GM23338 (cell line): ENCODE data around the gene NCOA6. TPM values are rescaled to one million over a fixed set of nuclear protein-coding genes. Genes with fewer than 3 reads are reported as not detected.

ENCODE experiments used
- ATAC-seq: fragments of 200-7000 bp; cut with Tn5 transposase; 3 replicates; pipeline ENCODE4 v1.9.1; 2020
- DNase-seq: peaks from one replicate; pipeline ENCODE4 v3.0.0-alpha.2; 2015; ENCODE audit warnings: low spot score
- H2AFZ ChIP-seq: fragments of 200-600 bp; sonication (generic); 2 replicates; pipeline ENCODE4 v1.8.0; 2016; ENCODE audit warnings: antibody characterized with exemption, mild to moderate bottlenecking, moderate library complexity
- H3F3A ChIP-seq: fragments of 200-600 bp; sonication (generic); replicated peaks from 2 replicates; pipeline ENCODE4 v1.8.0; 2017; ENCODE audit warnings: antibody characterized with exemption, mixed run types, low read depth
- H3K27ac ChIP-seq: fragments of 200-600 bp; sonication (generic); 2 replicates; pipeline ENCODE4 v1.6.1; 2016; ENCODE audit warnings: low read depth
- H3K27me3 ChIP-seq: fragments of 200-600 bp; sonication (generic); 2 replicates; pipeline ENCODE4 v1.8.0; 2016; ENCODE audit warnings: mild to moderate bottlenecking, mixed run types, moderate library complexity; ENCODE audit not compliant: insufficient read depth
- H3K36me3 ChIP-seq: fragments of 200-600 bp; sonication (generic); 2 replicates; pipeline ENCODE4 v1.8.0; 2016; ENCODE audit warnings: mild to moderate bottlenecking; ENCODE audit not compliant: insufficient read depth
- H3K4me1 ChIP-seq: fragments of 200-600 bp; sonication (generic); 2 replicates; pipeline ENCODE4 v1.8.0; 2016; ENCODE audit warnings: mild to moderate bottlenecking, moderate library complexity; ENCODE audit not compliant: insufficient read depth
- H3K4me2 ChIP-seq: fragments of 200-600 bp; sonication (generic); 2 replicates; pipeline ENCODE4 v1.7.1; 2017; ENCODE audit warnings: mixed run types
- H3K4me3 ChIP-seq: fragments of 200-600 bp; sonication (generic); 2 replicates; pipeline ENCODE4 v1.6.1; 2016; ENCODE audit warnings: mixed run types
- H3K79me2 ChIP-seq: fragments of 200-600 bp; sonication (generic); replicated peaks from 2 replicates; pipeline ENCODE4 v1.8.0; 2017; ENCODE audit warnings: mild to moderate bottlenecking; ENCODE audit not compliant: insufficient read depth
- H3K9me2 ChIP-seq: fragments of 200-600 bp; sonication (generic); 2 replicates; pipeline ENCODE4 v1.8.0; 2017; ENCODE audit not compliant: insufficient read depth
- H4K20me1 ChIP-seq: fragments of 200-600 bp; sonication (generic); replicated peaks from 2 replicates; pipeline ENCODE4 v1.8.0; 2017; ENCODE audit warnings: mild to moderate bottlenecking; ENCODE audit not compliant: insufficient read depth
- H3K27ac Mint-ChIP-seq: 2 replicates; pipeline ENCODE4 v1.8.0; 2020; ENCODE audit warnings: inconsistent platforms, mild to moderate bottlenecking, moderate library complexity, mixed read lengths
- H3K27me3 Mint-ChIP-seq: 3 replicates; pipeline ENCODE4 v1.8.0; 2022; ENCODE audit warnings: low read depth, mild to moderate bottlenecking, moderate library complexity, mixed read lengths, inconsistent platforms; ENCODE audit not compliant: insufficient read depth, poor library complexity
- H3K36me3 Mint-ChIP-seq: 3 replicates; pipeline ENCODE4 v1.8.0; 2021; ENCODE audit warnings: low read depth, mild to moderate bottlenecking, inconsistent platforms, moderate library complexity, mixed read lengths
- H3K4me1 Mint-ChIP-seq: 3 replicates; pipeline ENCODE4 v1.8.0; 2020; ENCODE audit warnings: mild to moderate bottlenecking, inconsistent platforms, mixed read lengths
- H3K4me3 Mint-ChIP-seq: 3 replicates; pipeline ENCODE4 v1.8.0; 2021; ENCODE audit warnings: moderate library complexity, mild to moderate bottlenecking, inconsistent platforms, mixed read lengths
- H3K9me3 Mint-ChIP-seq: 3 replicates; pipeline ENCODE4 v1.8.0; 2020; ENCODE audit warnings: moderate library complexity, mild to moderate bottlenecking, inconsistent platforms, mixed read lengths
- CREB1 ChIP-seq: fragments of 250-450 bp; sonication (Bioruptor Pico); IDR thresholded peaks from 2 replicates; pipeline ENCODE4 v1.5.0; 2020; ENCODE audit warnings: low read depth, mild to moderate bottlenecking, moderate library complexity
- CTCF ChIP-seq, 2 experiments: fragments of 200-600 bp in 1 of 2; sonication (generic) in 1 of 2; conservative IDR thresholded peaks; 2 replicates each; pipeline versions ENCODE4 v1.5.1 to v1.6.1; 2016 to 2017; ENCODE audit warnings: antibody characterized with exemption in 2 of 2, low read depth in 2 of 2, mild to moderate bottlenecking in 2 of 2, moderate library complexity in 1 of 2
- ETS1 ChIP-seq: IDR thresholded peaks from 2 replicates; pipeline ENCODE4 v1.6.1; 2016; ENCODE audit warnings: antibody characterized with exemption
- NANOG ChIP-seq: IDR thresholded peaks from 2 replicates; pipeline ENCODE4 v1.6.1; 2016; ENCODE audit warnings: antibody characterized with exemption, borderline replicate concordance
- POLR2AphosphoS5 ChIP-seq: IDR thresholded peaks from 2 replicates; pipeline ENCODE4 v1.6.1; 2016; ENCODE audit warnings: antibody characterized with exemption, low read depth
- REST ChIP-seq: IDR thresholded peaks from one replicate; pipeline ENCODE4 v1.6.1; 2018; ENCODE audit warnings: antibody characterized with exemption; ENCODE audit not compliant: unreplicated experiment
- STAT1 ChIP-seq: IDR thresholded peaks from one replicate; pipeline ENCODE4 v1.6.1; 2016; ENCODE audit warnings: antibody characterized with exemption; ENCODE audit not compliant: unreplicated experiment
- ZNF331 ChIP-seq: fragments of 250-450 bp; sonication (Bioruptor Pico); IDR thresholded peaks from 2 replicates; pipeline ENCODE4 v1.5.0; 2020; ENCODE audit warnings: low read depth, mild to moderate bottlenecking, moderate library complexity
- polyA plus RNA-seq: library from polyadenylated mRNA; unstranded; fragments of >200 nt; fragmentation: Nextera tagmentation; extraction: Ambion mirVana; gene quantifications from 2 replicates; pipeline ENCODE4 v1.2.1, GENCODE V29; 2016
- total RNA-seq: library from RNA; depleted of rRNA; stranded (reverse); fragments of >200 nt; shearing (Covaris generic); gene quantifications from 2 replicates; pipeline ENCODE4 v1.2.3, GENCODE V29; 2014

The NCOA6 gene
- total and polyA plus RNA-seq, 2 experiments from 2014 or later: 10.6 to 17.4 TPM

- Histone ChIP-seq H4K20me1 (peaks cover 4% of the 10 kb centered on the region; the same call in 1 of the 2 replicates), H3K4me1 (0 out of 2 replicates have a peak, but pooled peaks cover 6% of the 10 kb centered on the region), H3K36me3 (no peaks in the 10 kb centered on the region), H3K9me2 (no peaks in the 10 kb centered on the region), H3K79me2 (peaks cover 39% of the 10 kb centered on the region), H3F3A (0 out of 2 replicates have a peak, but pooled peaks cover 5% of the 10 kb centered on the region), H3K4me2 (peak within 1 kb of the TSS; percentile 99), H3K4me3 (peak within 1 kb of the TSS; percentile 88), H2AFZ (peak within 1 kb of the TSS; percentile 99), H3K27ac (peak within 1 kb of the TSS; percentile 85), H3K27me3 (no peaks in the 10 kb centered on the region)
- DNase-seq (peak; percentile 97), ATAC-seq (peak; percentile 91)
- TF ChIP-seq ETS1 (peak; percentile 92), ZNF331 (CRISPR knock-in tag) (no peak), STAT1 (no peak), POLR2AphosphoS5 (peak; percentile 81), CREB1 (CRISPR knock-in tag) (peak; percentile 95)
- Mint-ChIP-seq H3K4me3 (peak within 1 kb of the TSS; percentile 95), H3K4me1 (peaks cover 4% of the 10 kb centered on the region; the same call in 2 of the 3 replicates), H3K36me3 (no peaks in the 10 kb centered on the region), H3K27ac (peak within 1 kb of the TSS; percentile 99), H3K9me3 (no peaks in the 10 kb centered on the region; the same call in 2 of the 3 replicates), H3K27me3 (peaks cover 4% of the 10 kb centered on the region)
Measured at GRCh38 chr20:34676642-34677373, 148.6 kb downstream of the NCOA6 start, which contains the start of gene PIGU. PIGU (minus strand) TSS chr20:34677092; CDS start chr20:34677085, 7 bp downstream.

GRCh38 chr20:34675993-34676641, 149.3 kb downstream of the NCOA6 start:
- peak overlapping the region; percentile 99 for H3K4me2 ChIP-seq
- no peaks in the 10 kb centered on the region for H3K9me2 ChIP-seq
- H3K79me2 ChIP-seq: peaks cover 42% of the 10 kb centered on the region
- H3K4me3 ChIP-seq: peak overlapping the region; percentile 88
- H3K27me3 ChIP-seq: no peaks in the 10 kb centered on the region
- peak overlapping the region; percentile 99 for H2AFZ ChIP-seq
- Mint-ChIP-seq H3K9me3 (no peaks in the 10 kb centered on the region; the same call in 2 of the 3 replicates), H3K36me3 (no peaks in the 10 kb centered on the region), H3K4me3 (peak overlapping the region; percentile 95), H3K27me3 (peaks cover 4% of the 10 kb centered on the region), H3K4me1 (peaks cover 4% of the 10 kb centered on the region; the same call in 2 of the 3 replicates), H3K27ac (peak overlapping the region; percentile 99)
- DNase-seq: no peak
- 0 out of 2 replicates have a peak, but pooled peaks cover 6% of the 10 kb centered on the region for H3K4me1 ChIP-seq
- no peaks in the 10 kb centered on the region for H3K36me3 ChIP-seq
- H3F3A ChIP-seq: 0 out of 2 replicates have a peak, but pooled peaks cover 5% of the 10 kb centered on the region
- peak overlapping the region; percentile 81; the same call in 1 of the 2 replicates for H3K27ac ChIP-seq
- no peak for ATAC-seq
- H4K20me1 ChIP-seq: peaks cover 4% of the 10 kb centered on the region; the same call in 1 of the 2 replicates
- TF ChIP-seq CTCF (conservative IDR thresholded peaks at IDR 0.05; ENCODE audit: low read depth in 2 of 2) (no peak), POLR2AphosphoS5 (no peak), ZNF331 (CRISPR knock-in tag) (no peak), REST (no peak), CREB1 (CRISPR knock-in tag) (no peak), NANOG (no peak)
